H9 (cell line): ENCODE results near the gene CD4. TPM values are rescaled to one million over a fixed set of nuclear protein-coding genes. Genes with fewer than 3 reads are reported as not detected.

Source experiments
- DNase-seq: peaks from one replicate; pipeline ENCODE4 v3.0.0-alpha.2; 2017
- H2AFZ ChIP-seq: one replicate; pipeline ENCODE4 v1.6.1; 2013; ENCODE audit warnings: mild to moderate bottlenecking, low read length, control low read depth, moderate library complexity
- H2AK5ac ChIP-seq: 2 replicates; pipeline ENCODE4 v1.6.1; 2013; ENCODE audit warnings: low read length, control low read depth, mixed read lengths; ENCODE audit not compliant: insufficient read length
- H2BK120ac ChIP-seq: one replicate; pipeline ENCODE4 v1.6.1; 2013; ENCODE audit warnings: low read depth, mild to moderate bottlenecking, low read length, control low read depth, inconsistent platforms; ENCODE audit not compliant: poor library complexity, severe bottlenecking
- H2BK12ac ChIP-seq: 2 replicates; pipeline ENCODE4 v1.6.1; 2013; ENCODE audit warnings: low read length, control low read depth, mixed read lengths, low read depth; ENCODE audit not compliant: insufficient read length
- H2BK15ac ChIP-seq: 2 replicates; pipeline ENCODE4 v1.6.1; 2013; ENCODE audit warnings: low read depth, low read length, control low read depth
- H2BK20ac ChIP-seq: one replicate; pipeline ENCODE4 v1.6.1; 2013; ENCODE audit warnings: low read depth, mild to moderate bottlenecking, low read length, control low read depth, inconsistent platforms; ENCODE audit not compliant: poor library complexity, severe bottlenecking
- H2BK5ac ChIP-seq: 2 replicates; pipeline ENCODE4 v1.6.1; 2013; ENCODE audit warnings: low read length, control low read depth, mixed read lengths; ENCODE audit not compliant: insufficient read length
- H3K14ac ChIP-seq: 2 replicates; pipeline ENCODE4 v1.6.1; 2013; ENCODE audit warnings: low read length, control low read depth; ENCODE audit not compliant: insufficient read depth
- H3K18ac ChIP-seq: 2 replicates; pipeline ENCODE4 v1.6.1; 2013; ENCODE audit warnings: low read depth, mild to moderate bottlenecking, mixed read lengths, low read length, control low read depth; ENCODE audit not compliant: insufficient read length
- H3K23ac ChIP-seq: 2 replicates; pipeline ENCODE4 v1.6.1; 2013; ENCODE audit warnings: low read length, control low read depth, mixed read lengths, low read depth; ENCODE audit not compliant: insufficient read length
- H3K23me2 ChIP-seq: 2 replicates; pipeline ENCODE4 v1.6.1; 2013; ENCODE audit warnings: low read depth, mild to moderate bottlenecking, mixed read lengths, low read length, control low read depth; ENCODE audit not compliant: insufficient read length, poor library complexity, severe bottlenecking
- H3K27ac ChIP-seq: 2 replicates; pipeline ENCODE4 v1.5.1; 2013; ENCODE audit warnings: low read length, control low read depth, mixed read lengths, low read depth; ENCODE audit not compliant: insufficient read length
- H3K27me3 ChIP-seq: 2 replicates; pipeline ENCODE4 v1.6.1; 2013; ENCODE audit warnings: low read length, control low read depth, inconsistent platforms; ENCODE audit not compliant: insufficient read depth
- H3K4ac ChIP-seq: 2 replicates; pipeline ENCODE4 v1.6.1; 2013; ENCODE audit warnings: low read depth, mild to moderate bottlenecking, control low read depth, inconsistent platforms, low read length, moderate library complexity
- H3K4me1 ChIP-seq: 2 replicates; pipeline ENCODE4 v1.6.1; 2013; ENCODE audit warnings: low read length, control low read depth, inconsistent platforms; ENCODE audit not compliant: insufficient read depth
- H3K4me2 ChIP-seq: 2 replicates; pipeline ENCODE4 v1.6.1; 2013; ENCODE audit warnings: low read length, control low read depth, mixed read lengths; ENCODE audit not compliant: insufficient read length, insufficient read depth
- H3K56ac ChIP-seq: 2 replicates; pipeline ENCODE4 v1.6.1; 2013; ENCODE audit warnings: low read depth, mild to moderate bottlenecking, mixed read lengths, low read length, control low read depth; ENCODE audit not compliant: insufficient read length
- H3K79me1 ChIP-seq: 2 replicates; pipeline ENCODE4 v1.6.1; 2013; ENCODE audit warnings: low read depth, mild to moderate bottlenecking, moderate library complexity, low read length, control low read depth, inconsistent platforms; ENCODE audit not compliant: insufficient read depth, poor library complexity, severe bottlenecking
- H3K79me2 ChIP-seq: 2 replicates; pipeline ENCODE4 v1.6.1; 2013; ENCODE audit warnings: low read length, control low read depth, inconsistent platforms; ENCODE audit not compliant: insufficient read depth
- H3K9ac ChIP-seq: 2 replicates; pipeline ENCODE4 v1.6.1; 2013; ENCODE audit warnings: low read length, control low read depth, mixed read lengths; ENCODE audit not compliant: insufficient read length; ENCODE audit errors: extremely low read depth
- H3K9me3 ChIP-seq: one replicate; pipeline ENCODE4 v1.6.1; 2013; ENCODE audit warnings: low read depth, low read length, inconsistent platforms; ENCODE audit not compliant: control insufficient read depth
- H3T11ph ChIP-seq: one replicate; pipeline ENCODE4 v1.6.1; 2013; ENCODE audit warnings: mild to moderate bottlenecking, low read length, control low read depth, inconsistent platforms
- H4K20me1 ChIP-seq: one replicate; pipeline ENCODE4 v1.6.1; 2013; ENCODE audit not compliant: control insufficient read depth, insufficient read length, insufficient read depth
- H4K5ac ChIP-seq: 2 replicates; pipeline ENCODE4 v1.6.1; 2013; ENCODE audit warnings: low read depth, mild to moderate bottlenecking, mixed read lengths, low read length, control low read depth; ENCODE audit not compliant: insufficient read length
- H4K8ac ChIP-seq: replicated peaks from 2 replicates; pipeline ENCODE4 v1.6.1; 2013; ENCODE audit warnings: low read length, control low read depth, mixed read lengths, low read depth; ENCODE audit not compliant: insufficient read length
- H4K91ac ChIP-seq: 2 replicates; pipeline ENCODE4 v1.6.1; 2013; ENCODE audit warnings: low read depth, mild to moderate bottlenecking, moderate library complexity, mixed read lengths, low read length, control low read depth; ENCODE audit not compliant: insufficient read length
- H3K27ac Mint-ChIP-seq, 3 experiments: 2 replicates in 2 of 3; 3 replicates in 1 of 3; pipeline ENCODE4 v1.8.0; 2020 to 2021; ENCODE audit warnings: mixed read lengths in 3 of 3, mild to moderate bottlenecking in 1 of 3, moderate library complexity in 1 of 3
- H3K27me3 Mint-ChIP-seq: 2 replicates; pipeline ENCODE4 v1.8.0; 2021; ENCODE audit warnings: low read depth, mild to moderate bottlenecking, moderate library complexity, mixed read lengths
- H3K36me3 Mint-ChIP-seq, 3 experiments: 2 replicates in 2 of 3; 3 replicates in 1 of 3; pipeline ENCODE4 v1.8.0; 2020 to 2021; ENCODE audit warnings: low read depth in 3 of 3, mixed read lengths in 3 of 3; ENCODE audit not compliant: insufficient read depth in 1 of 3
- H3K4me1 Mint-ChIP-seq, 2 experiments: 2 replicates each; pipeline ENCODE4 v1.8.0; 2020; ENCODE audit warnings: mixed read lengths in 2 of 2
- H3K4me3 Mint-ChIP-seq, 2 experiments: 2 replicates in 1 of 2; 3 replicates in 1 of 2; pipeline ENCODE4 v1.8.0; 2020 to 2021; ENCODE audit warnings: mild to moderate bottlenecking in 2 of 2, mixed read lengths in 2 of 2, moderate library complexity in 1 of 2
- H3K9me3 Mint-ChIP-seq, 2 experiments: 2 replicates in 1 of 2; 3 replicates in 1 of 2; pipeline ENCODE4 v1.8.0; 2020; ENCODE audit warnings: mild to moderate bottlenecking in 2 of 2, mixed read lengths in 2 of 2, moderate library complexity in 1 of 2
- WGBS: extraction: QIAGEN DNeasy Blood & Tissue Kit; methylation state at CpG from one replicate; pipeline ENCODE4 v1.1.7; 2013; ENCODE audit warnings: missing lambda C conversion rate, low lambda C conversion rate, mixed read lengths; ENCODE audit not compliant: insufficient read length; ENCODE audit errors: extremely low coverage; 5-methylcytosine and 5-hydroxymethylcytosine counted together
- total RNA-seq: library from RNA; stranded (reverse); gene quantifications from 2 replicates; pipeline ENCODE4 v1.2.1, GENCODE V29; 2021
- TF ChIP-seq, protein P1 (sequence below): fragments of 200-600 bp; sonication (generic); conservative IDR thresholded peaks from 3 replicates; pipeline ENCODE4 v1.8.0; 2021; ENCODE audit warnings: antibody characterized with exemption, mild to moderate bottlenecking

Gene CD4
- total RNA-seq, 1 experiment from 2014 or later = 1.1 TPM

DNA sequence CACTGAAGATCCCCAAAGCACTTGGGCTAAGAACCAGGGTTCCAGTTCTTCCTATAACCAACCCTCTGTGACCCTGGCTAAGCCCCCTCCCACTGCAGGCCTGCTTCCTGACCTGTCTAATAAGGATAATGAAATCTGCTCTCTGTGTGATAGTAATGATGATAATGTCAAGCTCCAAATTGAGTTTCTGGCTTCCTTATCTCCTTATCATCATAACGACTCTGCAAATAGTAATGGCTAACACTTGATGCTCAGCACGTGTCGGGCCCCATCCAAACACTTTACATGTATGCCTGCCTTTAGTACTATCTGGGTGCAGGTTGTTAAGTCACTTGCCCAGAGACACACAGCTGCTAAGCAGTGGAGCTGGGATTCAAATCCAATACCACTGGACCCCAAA, 27.3 kb downstream of the CD4 start:
- H3T11ph ChIP-seq = no peak overlapping the region
- H2BK5ac ChIP-seq = no peak overlapping the region
- no peak overlapping the region for H3K27ac ChIP-seq
- H2BK12ac ChIP-seq = no peak overlapping the region
- Mint-ChIP-seq H3K4me3 (no peak overlapping the region), H3K27ac (peak overlapping the region in 1 of 3 experiments; percentile 37; a peak in 1 of 7 replicates), H3K4me1 (peaks cover 36% of the 10 kb centered on the region in 2 experiments), H3K27me3 (peaks cover 60% of the 10 kb centered on the region), H3K9me3 (peaks cover 0 to 2% of the 10 kb centered on the region in 2 experiments; a peak in 1 of 5 replicates), H3K36me3 (peaks cover 0 to 3% (median 0%) of the 10 kb centered on the region in 3 experiments; a peak in 1 of 7 replicates)
- TF ChIP-seq, protein P1, sequence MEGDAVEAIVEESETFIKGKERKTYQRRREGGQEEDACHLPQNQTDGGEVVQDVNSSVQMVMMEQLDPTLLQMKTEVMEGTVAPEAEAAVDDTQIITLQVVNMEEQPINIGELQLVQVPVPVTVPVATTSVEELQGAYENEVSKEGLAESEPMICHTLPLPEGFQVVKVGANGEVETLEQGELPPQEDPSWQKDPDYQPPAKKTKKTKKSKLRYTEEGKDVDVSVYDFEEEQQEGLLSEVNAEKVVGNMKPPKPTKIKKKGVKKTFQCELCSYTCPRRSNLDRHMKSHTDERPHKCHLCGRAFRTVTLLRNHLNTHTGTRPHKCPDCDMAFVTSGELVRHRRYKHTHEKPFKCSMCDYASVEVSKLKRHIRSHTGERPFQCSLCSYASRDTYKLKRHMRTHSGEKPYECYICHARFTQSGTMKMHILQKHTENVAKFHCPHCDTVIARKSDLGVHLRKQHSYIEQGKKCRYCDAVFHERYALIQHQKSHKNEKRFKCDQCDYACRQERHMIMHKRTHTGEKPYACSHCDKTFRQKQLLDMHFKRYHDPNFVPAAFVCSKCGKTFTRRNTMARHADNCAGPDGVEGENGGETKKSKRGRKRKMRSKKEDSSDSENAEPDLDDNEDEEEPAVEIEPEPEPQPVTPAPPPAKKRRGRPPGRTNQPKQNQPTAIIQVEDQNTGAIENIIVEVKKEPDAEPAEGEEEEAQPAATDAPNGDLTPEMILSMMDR = no peak
- no peak overlapping the region for H3K14ac ChIP-seq
- H2AK5ac ChIP-seq = no peak overlapping the region
- H4K5ac ChIP-seq = no peak overlapping the region
- peaks cover 3% of the 10 kb centered on the region for H3K23me2 ChIP-seq
- H3K56ac ChIP-seq = no peak overlapping the region
- no peak overlapping the region for H3K4me2 ChIP-seq
- peaks cover 4% of the 10 kb centered on the region; the same call in 1 of the 2 replicates for H3K27me3 ChIP-seq
- H4K20me1 ChIP-seq = no peaks in the 10 kb centered on the region
- no peak overlapping the region for H4K91ac ChIP-seq
- H3K18ac ChIP-seq = no peak overlapping the region
- no peak overlapping the region for H3K23ac ChIP-seq
- no peak for DNase-seq
- peaks cover 7% of the 10 kb centered on the region; the same call in 1 of the 2 replicates for H3K4me1 ChIP-seq
- no peak overlapping the region for H3K9ac ChIP-seq
- no CpG with 5 or more reads among the region's 3 CpGs for WGBS
- H3K79me2 ChIP-seq = no peaks in the 10 kb centered on the region
- no peak overlapping the region for H4K8ac ChIP-seq
- no peak overlapping the region for H2BK120ac ChIP-seq
- H2BK15ac ChIP-seq = no peak overlapping the region
- H3K79me1 ChIP-seq = no peaks in the 10 kb centered on the region
- no peaks in the 10 kb centered on the region for H3K9me3 ChIP-seq
- H2AFZ ChIP-seq = no peak overlapping the region
- no peak overlapping the region for H3K4ac ChIP-seq
- no peak overlapping the region for H2BK20ac ChIP-seq
